Left ventricle myocardium inferior (tissue), 1 donor: ENCODE measurements around the gene LAPTM5. TPM values are rescaled to one million over a fixed set of nuclear protein-coding genes. Genes with fewer than 3 reads are reported as not detected.

ENCODE experiments used
- DNase-seq: peaks from one replicate; pipeline ENCODE4 v3.0.0-alpha.2; 2020
- H3K27ac ChIP-seq: fragments of 200-600 bp; replicated peaks from 2 replicates; pipeline ENCODE4 v1.8.0; 2021
- H3K27me3 ChIP-seq: fragments of 200-600 bp; 2 replicates; pipeline ENCODE4 v1.8.0; 2021; ENCODE audit warnings: low read depth
- H3K36me3 ChIP-seq: fragments of 200-600 bp; 2 replicates; pipeline ENCODE4 v1.8.0; 2021
- H3K4me1 ChIP-seq: fragments of 200-600 bp; 2 replicates; pipeline ENCODE4 v1.8.0; 2021
- H3K4me3 ChIP-seq: fragments of 200-600 bp; 2 replicates; pipeline ENCODE4 v1.8.0; 2021; ENCODE audit warnings: mild to moderate bottlenecking, moderate library complexity
- H3K9me3 ChIP-seq: fragments of 200-600 bp; replicated peaks from 2 replicates; pipeline ENCODE4 v1.8.0; 2021
- intact Hi-C: fragments of 100-400 bp; cut with micrococcal nuclease; formaldehyde crosslinking; loops from one replicate; pipeline ENCODE4 v1.11.0; 2022
- total RNA-seq: library from RNA; stranded (reverse); fragmentation: NEBNext Ultra II Directional; extraction: Animal tissue kit (Norgen Biotek cat#: 25700); gene quantifications from one replicate; pipeline ENCODE4 v1.2.1, GENCODE V29; 2021
- TF ChIP-seq, protein P1 (sequence below): fragments of 200-600 bp; IDR thresholded peaks from 2 replicates; pipeline ENCODE4 v1.8.0; 2021; ENCODE audit warnings: antibody characterized with exemption, mild to moderate bottlenecking, borderline replicate concordance
- donor health status: DM: no; HTN: yes; CAD: no; lungs with severe emphysema.

Gene LAPTM5
- total RNA-seq, 1 donor from 2014 or later: 18.8 TPM

DNA sequence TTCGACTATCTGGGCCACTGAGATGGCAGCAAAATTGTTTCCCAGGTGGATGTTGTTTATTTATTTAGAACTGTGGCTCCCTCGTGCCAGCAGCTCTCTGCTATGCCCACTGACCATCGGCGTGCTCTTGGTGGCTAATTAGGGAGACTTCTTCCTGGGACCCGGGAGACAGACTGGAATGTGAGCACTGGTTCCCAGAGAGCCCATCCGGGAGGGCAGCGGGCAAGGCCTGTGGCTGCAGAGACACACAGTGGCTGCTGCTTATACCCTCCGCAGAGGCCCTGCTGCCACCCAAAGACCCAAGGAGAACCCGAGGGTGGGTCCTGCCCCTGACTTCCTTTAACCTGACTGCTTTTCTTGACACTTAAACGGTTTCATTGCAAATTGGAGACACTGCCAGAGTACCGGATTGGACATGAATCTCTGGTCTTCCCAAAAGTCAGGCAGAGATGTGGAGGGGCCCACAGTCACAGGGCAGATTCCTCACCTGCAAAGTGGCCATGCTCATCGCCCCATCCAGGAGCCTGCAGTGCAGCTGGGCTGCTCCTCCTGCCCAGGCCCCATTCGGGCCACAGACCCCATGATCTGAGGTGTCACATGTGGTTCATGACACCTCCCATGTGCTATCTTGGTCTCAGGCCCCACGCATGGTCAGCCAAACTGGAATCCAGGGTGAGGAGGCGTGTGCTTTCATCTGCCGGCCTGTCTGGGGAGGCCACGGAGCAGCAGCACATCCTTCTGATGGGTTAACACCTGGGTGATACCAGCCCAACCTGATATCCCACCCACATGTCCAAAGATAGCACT is 28.5 kb downstream of the LAPTM5 start:
- DNase-seq: no peak
- Histone ChIP-seq H3K27ac (no peak overlapping the region), H3K4me3 (no peak overlapping the region), H3K9me3 (no peaks in the 10 kb centered on the region), H3K27me3 (no peaks in the 10 kb centered on the region), H3K4me1 (no peaks in the 10 kb centered on the region), H3K36me3 (no peaks in the 10 kb centered on the region)
- intact Hi-C loops: no loop called here
- TF ChIP-seq, protein P1, sequence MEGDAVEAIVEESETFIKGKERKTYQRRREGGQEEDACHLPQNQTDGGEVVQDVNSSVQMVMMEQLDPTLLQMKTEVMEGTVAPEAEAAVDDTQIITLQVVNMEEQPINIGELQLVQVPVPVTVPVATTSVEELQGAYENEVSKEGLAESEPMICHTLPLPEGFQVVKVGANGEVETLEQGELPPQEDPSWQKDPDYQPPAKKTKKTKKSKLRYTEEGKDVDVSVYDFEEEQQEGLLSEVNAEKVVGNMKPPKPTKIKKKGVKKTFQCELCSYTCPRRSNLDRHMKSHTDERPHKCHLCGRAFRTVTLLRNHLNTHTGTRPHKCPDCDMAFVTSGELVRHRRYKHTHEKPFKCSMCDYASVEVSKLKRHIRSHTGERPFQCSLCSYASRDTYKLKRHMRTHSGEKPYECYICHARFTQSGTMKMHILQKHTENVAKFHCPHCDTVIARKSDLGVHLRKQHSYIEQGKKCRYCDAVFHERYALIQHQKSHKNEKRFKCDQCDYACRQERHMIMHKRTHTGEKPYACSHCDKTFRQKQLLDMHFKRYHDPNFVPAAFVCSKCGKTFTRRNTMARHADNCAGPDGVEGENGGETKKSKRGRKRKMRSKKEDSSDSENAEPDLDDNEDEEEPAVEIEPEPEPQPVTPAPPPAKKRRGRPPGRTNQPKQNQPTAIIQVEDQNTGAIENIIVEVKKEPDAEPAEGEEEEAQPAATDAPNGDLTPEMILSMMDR: no peak

DNA sequence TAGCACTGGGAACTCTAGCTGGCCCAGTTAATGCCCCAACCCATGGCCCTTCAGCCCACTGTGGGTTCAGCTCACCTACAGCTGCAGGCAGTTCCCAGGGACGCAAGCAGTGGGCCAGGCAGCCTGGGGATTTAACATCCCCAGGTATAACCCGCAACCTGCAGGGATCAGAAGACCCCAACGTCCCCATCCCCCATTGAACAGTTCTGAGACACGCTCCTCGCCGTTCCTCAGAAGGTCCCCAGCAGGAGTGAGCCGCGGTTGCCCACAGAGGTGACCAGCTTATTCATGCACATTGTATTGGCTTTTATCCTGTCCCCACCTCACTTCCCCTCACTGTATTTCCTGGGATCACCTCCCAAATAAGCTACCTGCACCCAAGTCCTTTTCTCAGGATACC is 29.2 kb downstream of the LAPTM5 start:
- Histone ChIP-seq H3K4me3 (no peak overlapping the region), H3K27me3 (no peaks in the 10 kb centered on the region), H3K27ac (no peak overlapping the region), H3K4me1 (no peaks in the 10 kb centered on the region), H3K9me3 (no peaks in the 10 kb centered on the region), H3K36me3 (no peaks in the 10 kb centered on the region)
- DNase-seq: no peak
- intact Hi-C loops: no loop called here
- TF ChIP-seq, protein P1: no peak

DNA sequence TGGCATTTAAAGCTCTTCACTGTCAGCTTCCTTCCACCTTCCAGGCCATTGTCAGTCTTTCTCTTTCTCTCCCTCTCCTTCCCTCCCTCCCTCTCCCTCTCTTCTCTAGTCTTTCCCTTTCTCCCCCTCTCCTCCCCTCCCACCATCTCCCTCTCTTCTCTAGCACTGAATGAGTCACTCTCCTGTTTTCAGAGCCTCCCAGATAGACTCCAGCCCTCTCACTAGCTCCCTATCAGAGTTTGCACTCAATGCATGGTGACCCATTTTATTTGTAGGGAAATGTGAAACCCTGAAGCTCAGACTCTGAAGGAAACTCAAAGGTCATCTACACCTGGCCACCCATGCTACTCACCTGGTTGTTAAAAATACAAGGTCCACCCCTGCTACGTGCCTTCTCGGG is 29.8 kb downstream of the LAPTM5 start:
- TF ChIP-seq, protein P1: no peak
- intact Hi-C loops: no loop called here

DNA sequence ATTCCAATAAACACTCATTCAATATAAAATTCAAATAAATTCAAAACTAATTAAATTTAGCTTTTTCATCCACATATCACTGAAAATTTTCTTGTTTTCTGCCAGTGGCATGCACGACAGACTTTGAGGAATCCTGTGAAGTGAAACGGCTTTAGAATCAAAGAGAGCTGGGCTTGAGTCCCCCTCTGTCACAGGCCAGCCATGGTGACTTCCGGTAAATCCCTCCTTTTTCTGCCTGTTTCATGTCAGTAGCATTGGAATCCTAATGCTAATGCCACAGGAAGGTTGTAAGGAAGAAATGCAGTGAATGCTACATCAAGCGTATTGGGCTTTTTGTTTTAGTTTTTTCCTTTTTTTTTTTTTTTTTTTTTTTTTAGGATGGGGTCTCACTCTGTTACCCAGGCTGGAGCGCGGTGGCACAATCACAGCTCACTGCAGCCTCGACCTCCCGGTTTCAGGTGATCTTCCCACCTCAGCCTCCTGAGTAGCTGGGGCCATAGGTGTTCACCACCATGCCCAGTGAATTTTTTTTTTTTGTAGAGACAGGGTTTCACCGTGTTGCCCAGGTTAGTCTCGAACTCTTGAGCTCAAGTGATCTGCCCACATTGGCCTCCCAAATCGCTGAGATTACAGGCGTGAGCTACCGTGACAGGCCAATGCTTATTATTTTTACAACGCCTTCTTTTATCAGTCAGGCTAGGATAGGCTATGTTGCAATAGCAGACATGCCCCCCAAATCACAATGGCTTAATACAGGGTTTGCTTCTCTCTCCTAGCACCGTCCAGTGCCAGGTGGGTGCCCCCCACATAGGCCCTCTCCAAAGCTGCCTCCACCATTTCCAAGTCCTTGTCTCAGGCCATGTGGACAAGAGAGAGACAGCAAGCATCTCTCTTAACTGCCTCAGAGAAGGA is 30.5 kb downstream of the LAPTM5 start:
- H3K9me3 ChIP-seq: no peaks in the 10 kb centered on the region
- TF ChIP-seq, protein P1: no peak
- H3K36me3 ChIP-seq: no peaks in the 10 kb centered on the region
- H3K4me1 ChIP-seq: no peaks in the 10 kb centered on the region
- no peak for DNase-seq
- intact Hi-C loops: no loop called here
- no peak overlapping the region for H3K4me3 ChIP-seq
- no peak overlapping the region for H3K27ac ChIP-seq
- no peaks in the 10 kb centered on the region for H3K27me3 ChIP-seq

More for the DNA sequence above, 29.8 kb downstream of the LAPTM5 start:
- Histone ChIP-seq H3K27me3 (no peaks in the 10 kb centered on the region), H3K4me1 (no peaks in the 10 kb centered on the region), H3K27ac (no peak overlapping the region), H3K36me3 (no peaks in the 10 kb centered on the region), H3K4me3 (no peak overlapping the region), H3K9me3 (no peaks in the 10 kb centered on the region)
- no peak for DNase-seq

DNA sequence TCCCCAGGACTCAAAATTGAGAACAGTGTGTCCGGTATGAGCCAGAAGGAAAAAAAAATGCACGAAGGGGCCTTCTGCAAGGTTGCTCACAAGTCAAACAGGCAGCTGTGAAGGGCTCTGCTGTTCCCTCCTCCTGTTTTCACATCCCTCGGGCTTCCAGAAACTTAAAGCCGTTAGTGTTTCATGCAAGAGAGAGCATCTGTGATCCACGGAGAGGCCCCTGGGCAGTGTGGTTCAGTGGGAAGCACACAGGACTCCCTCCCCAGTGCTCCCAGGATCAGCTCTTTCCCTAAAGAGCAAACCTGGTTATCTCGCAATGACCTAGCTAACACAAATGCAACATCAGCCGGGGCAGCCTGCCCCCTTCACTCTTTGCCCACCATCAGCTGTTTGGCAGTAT is 31.3 kb downstream of the LAPTM5 start:
- TF ChIP-seq, protein P1: no peak
- Histone ChIP-seq H3K4me3 (no peak overlapping the region), H3K9me3 (no peaks in the 10 kb centered on the region), H3K27me3 (no peaks in the 10 kb centered on the region), H3K36me3 (no peaks in the 10 kb centered on the region), H3K4me1 (no peaks in the 10 kb centered on the region), H3K27ac (no peak overlapping the region)
- intact Hi-C loops: no loop called here
- no peak for DNase-seq
